ENCODE measurements around the gene ASF1A. TPM values are rescaled to one million over a fixed set of nuclear protein-coding genes. Genes with fewer than 3 reads are reported as not detected.

ASF1A gene
- total and polyA plus RNA-seq, 7 donors = 5.3 to 22.1 (median 10.8) TPM

GRCh38 chr6:118917546-118918328 lies 23.8 kb downstream of the ASF1A start:
- H3K4me3 ChIP-seq = no peak overlapping the region
- no peak overlapping the region for H3K27ac ChIP-seq
- peaks cover 21 to 96% of the 10 kb centered on the region in 2 donors for H3K36me3 ChIP-seq (ENCODE audit: insufficient read depth in 1 of 2, low read depth in 1 of 2)
- no peak for TF ChIP-seq CTCF (IDR thresholded peaks at IDR 0.05)
- intact Hi-C loops (cut with DNase I) = no loop called here
- no peaks in the 10 kb centered on the region for H3K9me3 ChIP-seq
- ATAC-seq = no peak
- no peaks in the 10 kb centered on the region for H3K27me3 ChIP-seq (ENCODE audit: insufficient read depth in 3 of 3, low read length in 2 of 3)
- no peak for DNase-seq
- peaks cover 10% of the 10 kb centered on the region for H3K4me1 ChIP-seq
- WGBS, 3 donors = 88 to 92% (median 90%) methylated on average over 5 of the region's 5 CpGs

DNA sequence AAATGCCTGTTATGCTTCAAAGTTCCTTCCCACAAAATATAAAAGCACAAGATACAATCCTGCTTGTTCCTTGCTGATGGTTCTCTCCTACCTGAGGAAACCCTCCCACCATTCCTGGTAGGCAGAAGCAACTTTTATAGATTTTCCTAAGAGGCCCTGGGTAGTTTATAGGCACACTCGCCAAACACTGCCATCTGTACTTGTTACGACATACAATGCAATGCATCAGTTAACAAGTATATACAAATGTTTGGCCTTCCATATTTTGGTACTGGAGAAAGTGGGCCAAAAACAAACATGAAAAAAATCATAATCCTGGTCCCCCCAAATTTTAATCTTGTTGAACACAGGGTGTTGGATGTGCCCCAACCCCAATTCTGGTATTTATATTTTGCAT lies 24.4 kb downstream of the ASF1A start:
- WGBS, 3 donors = 95% methylated on average over 2 of the region's 2 CpGs
- ATAC-seq = no peak
- H3K27ac ChIP-seq = no peak overlapping the region

DNA sequence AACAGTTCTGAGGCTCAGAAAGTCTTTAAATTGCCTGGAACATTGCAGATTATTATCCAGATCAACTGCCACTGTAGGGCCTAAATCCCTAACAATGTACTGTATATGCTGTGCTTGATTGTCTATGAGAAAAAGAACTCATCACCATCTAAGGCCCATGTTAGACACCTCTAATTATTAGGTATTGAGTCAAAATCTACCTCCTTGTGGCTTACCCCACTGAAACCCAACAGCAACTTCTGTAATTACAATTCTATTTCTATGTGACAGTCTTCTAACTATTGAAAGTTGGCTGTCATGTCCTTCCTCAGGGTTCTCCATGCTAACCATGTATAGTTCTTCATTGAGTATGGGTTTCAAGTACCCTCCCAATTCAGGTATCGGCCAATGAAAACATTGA lies 27.1 kb downstream of the ASF1A start:
- H3K36me3 ChIP-seq (ENCODE audit: insufficient read depth in 1 of 2, low read depth in 1 of 2) = peaks cover 21 to 94% of the 10 kb centered on the region in 2 donors
- DNase-seq = no peak
- TF ChIP-seq CTCF (IDR thresholded peaks at IDR 0.05) = no peak
- H3K27me3 ChIP-seq (ENCODE audit: insufficient read depth in 3 of 3, low read length in 2 of 3) = no peaks in the 10 kb centered on the region
- no peak overlapping the region for H3K27ac ChIP-seq
- intact Hi-C loops (cut with DNase I) = no loop called here
- no peak overlapping the region for H3K4me3 ChIP-seq
- ATAC-seq = no peak
- no peaks in the 10 kb centered on the region for H3K4me1 ChIP-seq
- WGBS, 3 donors = 99 to 100% (median 100%) methylated on average over 1 of the region's 1 CpG
- no peaks in the 10 kb centered on the region for H3K9me3 ChIP-seq

More for the DNA sequence above, 24.4 kb downstream of the ASF1A start:
- TF ChIP-seq CTCF (IDR thresholded peaks at IDR 0.05) = no peak
- DNase-seq = no peak
- Histone ChIP-seq H3K4me1 (peaks cover 10% of the 10 kb centered on the region), H3K4me3 (no peak overlapping the region), H3K27me3 (ENCODE audit: insufficient read depth in 3 of 3, low read length in 2 of 3) (no peaks in the 10 kb centered on the region), H3K36me3 (ENCODE audit: insufficient read depth in 1 of 2, low read depth in 1 of 2) (peaks cover 21 to 96% of the 10 kb centered on the region in 2 donors), H3K9me3 (no peaks in the 10 kb centered on the region)
- intact Hi-C loops (cut with DNase I) = no loop called here

GRCh38 chr6:118923035-118923434 lies 29.1 kb downstream of the ASF1A start:
- 94 to 98% (median 97%) methylated on average over 3 of the region's 3 CpGs for WGBS, 3 donors
- no peak for TF ChIP-seq CTCF (IDR thresholded peaks at IDR 0.05)
- DNase-seq = no peak

More at GRCh38 chr6:118923035-118923434, 29.1 kb downstream of the ASF1A start:
- intact Hi-C loops (cut with DNase I) = no loop called here
- H3K4me3 ChIP-seq = no peak overlapping the region
- H3K27me3 ChIP-seq (ENCODE audit: insufficient read depth in 3 of 3, low read length in 2 of 3) = no peaks in the 10 kb centered on the region
- no peaks in the 10 kb centered on the region for H3K9me3 ChIP-seq
- H3K4me1 ChIP-seq = no peaks in the 10 kb centered on the region
- no peak overlapping the region for H3K27ac ChIP-seq
- no peak for ATAC-seq
- peaks cover 20 to 94% of the 10 kb centered on the region in 2 donors for H3K36me3 ChIP-seq (ENCODE audit: insufficient read depth in 1 of 2, low read depth in 1 of 2)

Data from psoas muscle (tissue), 8 donors.